Astrocyte (in vitro differentiated cells and primary cell): Measurements from ENCODE around the gene COL6A1.

ENCODE experiments used
- CTCF ChIP-seq: IDR thresholded peaks from 2 replicates; pipeline ENCODE4 v1.5.1; 2011; ENCODE audit warnings: low read depth, mild to moderate bottlenecking, inconsistent platforms, low read length, moderate library complexity; ENCODE audit not compliant: insufficient read depth
- EZH2 ChIP-seq: IDR thresholded peaks from 2 replicates; pipeline ENCODE4 v1.6.1; 2012; ENCODE audit warnings: mild to moderate bottlenecking, low read length, inconsistent platforms; ENCODE audit not compliant: insufficient read depth

GRCh38 chr21:45986316-45987051 is 4.9 kb downstream of the COL6A1 start:
- TF ChIP-seq EZH2 (no peak), CTCF (no peak)
